ENCODE results near the gene SLC2A6. TPM values are rescaled to one million over a fixed set of nuclear protein-coding genes. Genes with fewer than 3 reads are reported as not detected.

Gene SLC2A6
- total RNA-seq, 1 experiment from 2014 or later = 18.7 TPM

GRCh38 chr9:133472753-133473378 lies 6.0 kb downstream of the SLC2A6 start:
- no peaks in the 10 kb centered on the region for H3K27me3 ChIP-seq (ENCODE audit: insufficient read depth, low read length)
- WGBS (ENCODE audit: extremely low coverage, insufficient read length, low lambda C conversion rate) = no CpG with 5 or more reads among the region's 19 CpGs
- peaks cover 2 to 4% of the 10 kb centered on the region in 2 experiments for H3K4me1 Mint-ChIP-seq

More at GRCh38 chr9:133472753-133473378, 6.0 kb downstream of the SLC2A6 start:
- Histone ChIP-seq H3T11ph (ENCODE audit: low read length) (no peak overlapping the region), H3K4ac (ENCODE audit: low read depth, low read length) (no peak overlapping the region), H2BK15ac (ENCODE audit: low read depth, low read length) (no peak overlapping the region), H2BK20ac (ENCODE audit: low read depth, low read length, poor library complexity, severe bottlenecking) (no peak overlapping the region), H3K9me3 (ENCODE audit: control insufficient read depth, low read depth, low read length) (no peaks in the 10 kb centered on the region), H4K8ac (replicated peaks; ENCODE audit: insufficient read length, low read depth, low read length) (no peak overlapping the region), H3K56ac (ENCODE audit: insufficient read length, low read depth, low read length) (no peak overlapping the region), H2AK5ac (ENCODE audit: insufficient read length, low read length) (no peak overlapping the region), H3K27ac (ENCODE audit: insufficient read length, low read depth, low read length) (no peak overlapping the region), H2AFZ (ENCODE audit: low read length) (no peak overlapping the region), H3K9ac (ENCODE audit: extremely low read depth, insufficient read length, low read length) (no peak overlapping the region), H3K23ac (ENCODE audit: insufficient read length, low read depth, low read length) (no peak overlapping the region), H3K23me2 (ENCODE audit: insufficient read length, low read depth, low read length, poor library complexity, severe bottlenecking) (no peaks in the 10 kb centered on the region), H3K18ac (ENCODE audit: insufficient read length, low read depth, low read length) (no peak overlapping the region), H3K4me1 (ENCODE audit: insufficient read depth, low read length) (0 out of 2 replicates have a peak, but pooled peaks cover 2% of the 10 kb centered on the region), H3K79me2 (ENCODE audit: insufficient read depth, low read length) (no peaks in the 10 kb centered on the region; the same call in 1 of the 2 replicates), H3K14ac (ENCODE audit: insufficient read depth, low read length) (no peak overlapping the region), H4K20me1 (ENCODE audit: control insufficient read depth, insufficient read depth, insufficient read length) (no peaks in the 10 kb centered on the region), H3K4me2 (ENCODE audit: insufficient read depth, insufficient read length, low read length) (no peak overlapping the region), H4K91ac (ENCODE audit: insufficient read length, low read depth, low read length) (no peak overlapping the region), H2BK12ac (ENCODE audit: insufficient read length, low read depth, low read length) (no peak overlapping the region), H2BK120ac (ENCODE audit: low read depth, low read length, poor library complexity, severe bottlenecking) (no peak overlapping the region), H4K5ac (ENCODE audit: insufficient read length, low read depth, low read length) (no peak overlapping the region), H3K79me1 (ENCODE audit: insufficient read depth, low read depth, low read length, poor library complexity, severe bottlenecking) (no peaks in the 10 kb centered on the region), H2BK5ac (ENCODE audit: insufficient read length, low read length) (no peak overlapping the region)
- Mint-ChIP-seq H3K36me3 (ENCODE audit: insufficient read depth in 1 of 3, low read depth in 3 of 3) (peaks cover 11 to 20% (median 12%) of the 10 kb centered on the region in 3 experiments; a peak in 6 of 7 replicates), H3K4me3 (no peak overlapping the region), H3K9me3 (no peaks in the 10 kb centered on the region), H3K27me3 (ENCODE audit: low read depth) (no peaks in the 10 kb centered on the region), H3K27ac (no peak overlapping the region; a peak in 1 of 7 replicates)
- DNase-seq = no peak
- no peak for TF ChIP-seq CTCF (conservative IDR thresholded peaks at IDR 0.05)
